HG02642 (cell line): ENCODE measurements around the gene TXNDC12.
"Not testable (repeated sequence)": the region's sequence is repeated elsewhere in the genome, so short reads cannot be mapped to it uniquely, and the experiment has no call there.

ENCODE experiments used
- ATAC-seq: cut with Tn5 transposase; IDR thresholded peaks from one replicate; pipeline ENCODE4 v1.9.1; 2021; ENCODE audit warnings: mild to moderate bottlenecking; ENCODE audit not compliant: unreplicated experiment, poor library complexity

The TXNDC12 gene

GRCh38 chr1:52055066-52055865 lies at the start of gene TXNDC12:
TSS of gene TXNDC12 (minus strand) at chr1:52055191. CDS start at chr1:52055096, 95 bp downstream.
- peak; percentile 41 for ATAC-seq

GRCh38 chr1:52102336-52103013 lies 47.5 kb upstream of the TXNDC12 start:
- ATAC-seq = peak; percentile 46

GRCh38 chr1:52098139-52098871 lies 43.3 kb upstream of the TXNDC12 start:
- ATAC-seq = no peak

- no peak for ATAC-seq
Measured at GRCh38 chr1:52096216-52096615, 41.2 kb upstream of the TXNDC12 start.

GRCh38 chr1:52094300-52094699 lies 39.3 kb upstream of the TXNDC12 start:
- not testable (repeated sequence) for ATAC-seq

GRCh38 chr1:52087892-52088291 lies 32.9 kb upstream of the TXNDC12 start:
- ATAC-seq = not testable (repeated sequence)

GRCh38 chr1:52080014-52080415 lies 25.0 kb upstream of the TXNDC12 start:
- no peak for ATAC-seq

- not testable (repeated sequence) for ATAC-seq
Measured at GRCh38 chr1:52077277-52077676, 22.3 kb upstream of the TXNDC12 start.

- ATAC-seq = no peak
Measured at GRCh38 chr1:52072291-52072690, 17.3 kb upstream of the TXNDC12 start.

GRCh38 chr1:52070704-52071103 lies 15.7 kb upstream of the TXNDC12 start:
- ATAC-seq = no peak

GRCh38 chr1:52063192-52063591 lies 8.2 kb upstream of the TXNDC12 start:
- ATAC-seq = no peak

GRCh38 chr1:52060822-52061221 lies 5.8 kb upstream of the TXNDC12 start:
- no peak for ATAC-seq

- ATAC-seq = no peak
Measured at GRCh38 chr1:52059888-52060287, 4.9 kb upstream of the TXNDC12 start.

- ATAC-seq = no peak
Measured at GRCh38 chr1:52059321-52059720, 4.3 kb upstream of the TXNDC12 start.

- ATAC-seq = no peak
Measured at GRCh38 chr1:52057876-52058415, 3.0 kb upstream of the TXNDC12 start.

GRCh38 chr1:52057255-52057654 lies 2.3 kb upstream of the TXNDC12 start:
- no peak for ATAC-seq

GRCh38 chr1:52056937-52057231 lies 1.9 kb upstream of the TXNDC12 start:
- no peak for ATAC-seq

- ATAC-seq = peak; percentile 88
Measured at GRCh38 chr1:52056163-52056936, 1.4 kb upstream of the TXNDC12 start, which contains the start of gene BTF3L4. TSS of gene BTF3L4 (plus strand) at chr1:52056295. CDS start at chr1:52059848, 3,553 bp downstream.

- no peak for ATAC-seq
Measured at GRCh38 chr1:52055866-52056162, 823 bp upstream of the TXNDC12 start.

- ATAC-seq = no peak
Measured at GRCh38 chr1:52054496-52055065, 410 bp downstream of the TXNDC12 start.
